H9 (cell line): Measurements from ENCODE around the gene HEXIM1. TPM values are rescaled to one million over a fixed set of nuclear protein-coding genes. Genes with fewer than 3 reads are reported as not detected.
A peak's percentile ranks its signal among the peaks of the same experiment; 100 is the strongest.

Source experiments
- DNase-seq: peaks from one replicate; pipeline ENCODE4 v3.0.0-alpha.2; 2017
- H2AFZ ChIP-seq: one replicate; pipeline ENCODE4 v1.6.1; 2013; ENCODE audit warnings: mild to moderate bottlenecking, low read length, control low read depth, moderate library complexity
- H2AK5ac ChIP-seq: 2 replicates; pipeline ENCODE4 v1.6.1; 2013; ENCODE audit warnings: low read length, control low read depth, mixed read lengths; ENCODE audit not compliant: insufficient read length
- H2BK120ac ChIP-seq: one replicate; pipeline ENCODE4 v1.6.1; 2013; ENCODE audit warnings: low read depth, mild to moderate bottlenecking, low read length, control low read depth, inconsistent platforms; ENCODE audit not compliant: poor library complexity, severe bottlenecking
- H2BK12ac ChIP-seq: 2 replicates; pipeline ENCODE4 v1.6.1; 2013; ENCODE audit warnings: low read length, control low read depth, mixed read lengths, low read depth; ENCODE audit not compliant: insufficient read length
- H2BK15ac ChIP-seq: 2 replicates; pipeline ENCODE4 v1.6.1; 2013; ENCODE audit warnings: low read depth, low read length, control low read depth
- H2BK20ac ChIP-seq: one replicate; pipeline ENCODE4 v1.6.1; 2013; ENCODE audit warnings: low read depth, mild to moderate bottlenecking, low read length, control low read depth, inconsistent platforms; ENCODE audit not compliant: poor library complexity, severe bottlenecking
- H2BK5ac ChIP-seq: 2 replicates; pipeline ENCODE4 v1.6.1; 2013; ENCODE audit warnings: low read length, control low read depth, mixed read lengths; ENCODE audit not compliant: insufficient read length
- H3K14ac ChIP-seq: 2 replicates; pipeline ENCODE4 v1.6.1; 2013; ENCODE audit warnings: low read length, control low read depth; ENCODE audit not compliant: insufficient read depth
- H3K18ac ChIP-seq: 2 replicates; pipeline ENCODE4 v1.6.1; 2013; ENCODE audit warnings: low read depth, mild to moderate bottlenecking, mixed read lengths, low read length, control low read depth; ENCODE audit not compliant: insufficient read length
- H3K23ac ChIP-seq: 2 replicates; pipeline ENCODE4 v1.6.1; 2013; ENCODE audit warnings: low read length, control low read depth, mixed read lengths, low read depth; ENCODE audit not compliant: insufficient read length
- H3K23me2 ChIP-seq: 2 replicates; pipeline ENCODE4 v1.6.1; 2013; ENCODE audit warnings: low read depth, mild to moderate bottlenecking, mixed read lengths, low read length, control low read depth; ENCODE audit not compliant: insufficient read length, poor library complexity, severe bottlenecking
- H3K27ac ChIP-seq: 2 replicates; pipeline ENCODE4 v1.5.1; 2013; ENCODE audit warnings: low read length, control low read depth, mixed read lengths, low read depth; ENCODE audit not compliant: insufficient read length
- H3K27me3 ChIP-seq: 2 replicates; pipeline ENCODE4 v1.6.1; 2013; ENCODE audit warnings: low read length, control low read depth, inconsistent platforms; ENCODE audit not compliant: insufficient read depth
- H3K4ac ChIP-seq: 2 replicates; pipeline ENCODE4 v1.6.1; 2013; ENCODE audit warnings: low read depth, mild to moderate bottlenecking, control low read depth, inconsistent platforms, low read length, moderate library complexity
- H3K4me1 ChIP-seq: 2 replicates; pipeline ENCODE4 v1.6.1; 2013; ENCODE audit warnings: low read length, control low read depth, inconsistent platforms; ENCODE audit not compliant: insufficient read depth
- H3K4me2 ChIP-seq: 2 replicates; pipeline ENCODE4 v1.6.1; 2013; ENCODE audit warnings: low read length, control low read depth, mixed read lengths; ENCODE audit not compliant: insufficient read length, insufficient read depth
- H3K56ac ChIP-seq: 2 replicates; pipeline ENCODE4 v1.6.1; 2013; ENCODE audit warnings: low read depth, mild to moderate bottlenecking, mixed read lengths, low read length, control low read depth; ENCODE audit not compliant: insufficient read length
- H3K79me1 ChIP-seq: 2 replicates; pipeline ENCODE4 v1.6.1; 2013; ENCODE audit warnings: low read depth, mild to moderate bottlenecking, moderate library complexity, low read length, control low read depth, inconsistent platforms; ENCODE audit not compliant: insufficient read depth, poor library complexity, severe bottlenecking
- H3K79me2 ChIP-seq: 2 replicates; pipeline ENCODE4 v1.6.1; 2013; ENCODE audit warnings: low read length, control low read depth, inconsistent platforms; ENCODE audit not compliant: insufficient read depth
- H3K9ac ChIP-seq: 2 replicates; pipeline ENCODE4 v1.6.1; 2013; ENCODE audit warnings: low read length, control low read depth, mixed read lengths; ENCODE audit not compliant: insufficient read length; ENCODE audit errors: extremely low read depth
- H3K9me3 ChIP-seq: one replicate; pipeline ENCODE4 v1.6.1; 2013; ENCODE audit warnings: low read depth, low read length, inconsistent platforms; ENCODE audit not compliant: control insufficient read depth
- H3T11ph ChIP-seq: one replicate; pipeline ENCODE4 v1.6.1; 2013; ENCODE audit warnings: mild to moderate bottlenecking, low read length, control low read depth, inconsistent platforms
- H4K20me1 ChIP-seq: one replicate; pipeline ENCODE4 v1.6.1; 2013; ENCODE audit not compliant: control insufficient read depth, insufficient read length, insufficient read depth
- H4K5ac ChIP-seq: 2 replicates; pipeline ENCODE4 v1.6.1; 2013; ENCODE audit warnings: low read depth, mild to moderate bottlenecking, mixed read lengths, low read length, control low read depth; ENCODE audit not compliant: insufficient read length
- H4K8ac ChIP-seq: replicated peaks from 2 replicates; pipeline ENCODE4 v1.6.1; 2013; ENCODE audit warnings: low read length, control low read depth, mixed read lengths, low read depth; ENCODE audit not compliant: insufficient read length
- H4K91ac ChIP-seq: 2 replicates; pipeline ENCODE4 v1.6.1; 2013; ENCODE audit warnings: low read depth, mild to moderate bottlenecking, moderate library complexity, mixed read lengths, low read length, control low read depth; ENCODE audit not compliant: insufficient read length
- H3K27ac Mint-ChIP-seq, 3 experiments: 2 replicates in 2 of 3; 3 replicates in 1 of 3; pipeline ENCODE4 v1.8.0; 2020 to 2021; ENCODE audit warnings: mixed read lengths in 3 of 3, mild to moderate bottlenecking in 1 of 3, moderate library complexity in 1 of 3
- H3K27me3 Mint-ChIP-seq: 2 replicates; pipeline ENCODE4 v1.8.0; 2021; ENCODE audit warnings: low read depth, mild to moderate bottlenecking, moderate library complexity, mixed read lengths
- H3K36me3 Mint-ChIP-seq, 3 experiments: 2 replicates in 2 of 3; 3 replicates in 1 of 3; pipeline ENCODE4 v1.8.0; 2020 to 2021; ENCODE audit warnings: low read depth in 3 of 3, mixed read lengths in 3 of 3; ENCODE audit not compliant: insufficient read depth in 1 of 3
- H3K4me1 Mint-ChIP-seq, 2 experiments: 2 replicates each; pipeline ENCODE4 v1.8.0; 2020; ENCODE audit warnings: mixed read lengths in 2 of 2
- H3K4me3 Mint-ChIP-seq, 2 experiments: 2 replicates in 1 of 2; 3 replicates in 1 of 2; pipeline ENCODE4 v1.8.0; 2020 to 2021; ENCODE audit warnings: mild to moderate bottlenecking in 2 of 2, mixed read lengths in 2 of 2, moderate library complexity in 1 of 2
- H3K9me3 Mint-ChIP-seq, 2 experiments: 2 replicates in 1 of 2; 3 replicates in 1 of 2; pipeline ENCODE4 v1.8.0; 2020; ENCODE audit warnings: mild to moderate bottlenecking in 2 of 2, mixed read lengths in 2 of 2, moderate library complexity in 1 of 2
- WGBS: extraction: QIAGEN DNeasy Blood & Tissue Kit; methylation state at CpG from one replicate; pipeline ENCODE4 v1.1.7; 2013; ENCODE audit warnings: missing lambda C conversion rate, low lambda C conversion rate, mixed read lengths; ENCODE audit not compliant: insufficient read length; ENCODE audit errors: extremely low coverage; 5-methylcytosine and 5-hydroxymethylcytosine counted together
- total RNA-seq: library from RNA; stranded (reverse); gene quantifications from 2 replicates; pipeline ENCODE4 v1.2.1, GENCODE V29; 2021
- TF ChIP-seq, protein P1 (sequence below): fragments of 200-600 bp; sonication (generic); conservative IDR thresholded peaks from 3 replicates; pipeline ENCODE4 v1.8.0; 2021; ENCODE audit warnings: antibody characterized with exemption, mild to moderate bottlenecking

HEXIM1 gene
- total RNA-seq, 1 experiment from 2014 or later: 32.4 TPM

DNA sequence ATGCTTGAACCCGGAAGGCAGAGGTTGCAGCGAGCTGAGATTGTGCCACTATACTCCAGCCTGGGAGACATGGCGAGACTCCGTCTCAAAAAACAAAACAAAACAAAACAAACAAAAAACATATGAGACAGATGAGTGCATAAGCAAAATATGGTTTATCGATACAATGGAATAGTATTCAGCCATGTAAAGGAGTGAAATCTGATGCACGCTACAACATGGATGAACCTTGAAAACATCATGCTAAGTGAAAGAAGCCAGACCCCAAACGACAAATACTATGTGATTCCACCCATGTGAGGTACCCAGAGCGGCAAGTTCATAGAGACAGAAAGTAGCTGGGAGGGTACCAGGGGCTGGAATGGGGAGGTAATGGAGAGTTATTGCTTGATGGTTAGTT is 22.8 kb upstream of the HEXIM1 start:
- Mint-ChIP-seq H3K9me3 (no peaks in the 10 kb centered on the region), H3K27me3 (no peaks in the 10 kb centered on the region), H3K27ac (peak overlapping the region in 1 of 3 experiments; percentile 59; a peak in 1 of 7 replicates), H3K4me3 (no peak overlapping the region), H3K36me3 (no peaks in the 10 kb centered on the region; a peak in 1 of 7 replicates), H3K4me1 (peaks cover 21 to 28% of the 10 kb centered on the region in 2 experiments)
- no peak overlapping the region for H3K23ac ChIP-seq
- H4K91ac ChIP-seq: no peak overlapping the region
- H3K27ac ChIP-seq: no peak overlapping the region
- no peak overlapping the region for H4K5ac ChIP-seq
- no peak overlapping the region for H3K14ac ChIP-seq
- H3T11ph ChIP-seq: no peak overlapping the region
- no peak overlapping the region for H3K56ac ChIP-seq
- H2BK12ac ChIP-seq: no peak overlapping the region
- no peak overlapping the region for H2BK15ac ChIP-seq
- H3K79me1 ChIP-seq: no peaks in the 10 kb centered on the region
- no CpG with 5 or more reads among the region's 8 CpGs for WGBS
- H3K79me2 ChIP-seq: no peaks in the 10 kb centered on the region
- H4K8ac ChIP-seq: no peak overlapping the region
- no peak overlapping the region for H2AFZ ChIP-seq
- no peak for DNase-seq
- H3K27me3 ChIP-seq: no peaks in the 10 kb centered on the region
- no peak overlapping the region for H2AK5ac ChIP-seq
- no peak overlapping the region for H3K9ac ChIP-seq
- H2BK5ac ChIP-seq: no peak overlapping the region
- H3K23me2 ChIP-seq: no peaks in the 10 kb centered on the region
- no peaks in the 10 kb centered on the region for H4K20me1 ChIP-seq
- H2BK120ac ChIP-seq: no peak overlapping the region
- TF ChIP-seq, protein P1, sequence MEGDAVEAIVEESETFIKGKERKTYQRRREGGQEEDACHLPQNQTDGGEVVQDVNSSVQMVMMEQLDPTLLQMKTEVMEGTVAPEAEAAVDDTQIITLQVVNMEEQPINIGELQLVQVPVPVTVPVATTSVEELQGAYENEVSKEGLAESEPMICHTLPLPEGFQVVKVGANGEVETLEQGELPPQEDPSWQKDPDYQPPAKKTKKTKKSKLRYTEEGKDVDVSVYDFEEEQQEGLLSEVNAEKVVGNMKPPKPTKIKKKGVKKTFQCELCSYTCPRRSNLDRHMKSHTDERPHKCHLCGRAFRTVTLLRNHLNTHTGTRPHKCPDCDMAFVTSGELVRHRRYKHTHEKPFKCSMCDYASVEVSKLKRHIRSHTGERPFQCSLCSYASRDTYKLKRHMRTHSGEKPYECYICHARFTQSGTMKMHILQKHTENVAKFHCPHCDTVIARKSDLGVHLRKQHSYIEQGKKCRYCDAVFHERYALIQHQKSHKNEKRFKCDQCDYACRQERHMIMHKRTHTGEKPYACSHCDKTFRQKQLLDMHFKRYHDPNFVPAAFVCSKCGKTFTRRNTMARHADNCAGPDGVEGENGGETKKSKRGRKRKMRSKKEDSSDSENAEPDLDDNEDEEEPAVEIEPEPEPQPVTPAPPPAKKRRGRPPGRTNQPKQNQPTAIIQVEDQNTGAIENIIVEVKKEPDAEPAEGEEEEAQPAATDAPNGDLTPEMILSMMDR: no peak
- no peaks in the 10 kb centered on the region; the same call in 1 of the 2 replicates for H3K4me1 ChIP-seq
- H3K4ac ChIP-seq: no peak overlapping the region
- no peak overlapping the region for H3K4me2 ChIP-seq
- no peaks in the 10 kb centered on the region for H3K9me3 ChIP-seq
- no peak overlapping the region for H2BK20ac ChIP-seq
- H3K18ac ChIP-seq: no peak overlapping the region
